ENCODE measurements around the gene CAPN1. TPM values are rescaled to one million over a fixed set of nuclear protein-coding genes. Genes with fewer than 3 reads are reported as not detected.

The CAPN1 gene
- total and polyA plus RNA-seq, 2 of the 13 experiments (the other 11 are each of a cell fraction or from before 2014, with no cell fraction given) = 57.3 to 82.6 TPM

GRCh38 chr11:65241692-65242091 lies 60.0 kb downstream of the CAPN1 start (continued):
- TF ChIP-seq SMARCC2 (IDR thresholded peaks at IDR 0.05) (no peak), LBX2 (CRISPR knock-in tag; IDR thresholded peaks at IDR 0.05; ENCODE audit: borderline replicate concordance) (no peak), CCAR2 (optimal IDR thresholded peaks at IDR 0.05; ENCODE audit: low read depth, low read length) (no peak), ZNF777 (CRISPR knock-in tag; IDR thresholded peaks at IDR 0.05) (no peak)

DNA sequence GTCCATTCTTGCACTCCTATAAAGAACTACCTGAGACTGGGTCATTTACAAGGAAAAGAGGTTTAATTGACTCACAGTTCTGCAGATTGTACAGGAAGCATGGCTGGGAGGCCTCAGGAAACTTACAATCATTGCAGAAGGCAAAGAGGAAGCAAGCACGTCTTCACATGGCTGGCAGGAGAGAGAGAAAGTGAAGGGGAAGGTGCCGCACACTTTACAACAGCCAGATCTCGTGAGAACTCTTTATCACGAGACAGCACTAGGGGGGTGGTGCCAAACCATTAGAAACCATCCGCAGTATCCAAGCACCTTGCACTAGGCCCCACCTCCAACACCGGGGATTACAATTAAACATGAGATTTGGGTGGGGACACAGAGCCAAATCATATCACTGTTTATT lies 60.7 kb downstream of the CAPN1 start:
- H3K36me3 ChIP-seq (replicated peaks in 1 of 2; ENCODE audit: control insufficient read depth in 1 of 2, insufficient read depth in 2 of 2, low read length in 2 of 2) = no peaks in the 10 kb centered on the region
- ATAC-seq = no peak
- no peak overlapping the region for H3K4me3 ChIP-seq (replicated peaks in 1 of 3; ENCODE audit: insufficient read depth in 1 of 3, low read depth in 2 of 3, low read length in 3 of 3)
- H3K9ac ChIP-seq (ENCODE audit: insufficient read depth, low read depth, low read length) = no peak overlapping the region
- no peak for FAIRE-seq
- H3K27me3 ChIP-seq (ENCODE audit: control insufficient read depth in 1 of 2, insufficient read depth in 2 of 2, low read length in 2 of 2) = no peaks in the 10 kb centered on the region; a peak in 1 of 5 replicates
- no peaks in the 10 kb centered on the region for H4K20me1 ChIP-seq (ENCODE audit: insufficient read depth, low read length)
- in situ Hi-C loops (cut with HindIII; ENCODE audit: extremely low pct_ligation_motif_present, low pct_unique_long_range_greater_than_20kb) = no loop called here
- BruUV-seq (replicated peaks) = no TSS peak
- no peaks in the 10 kb centered on the region for H3K79me2 ChIP-seq (ENCODE audit: insufficient read depth, low read length)
- WGBS (ENCODE audit: low lambda C conversion rate) = 59% methylated on average over 6 of the region's 6 CpGs
- H3K9me3 ChIP-seq (ENCODE audit: low read length) = peaks cover 6% of the 10 kb centered on the region; the same call in 1 of the 2 replicates
- no peak overlapping the region for H3K4me2 ChIP-seq (ENCODE audit: low read depth, low read length)
- ChIA-PET POLR2A (no interaction called here), CTCF (ENCODE audit: low intra/inter-chr PET ratio, low total read pairs) (no interaction called here)
- TF ChIP-seq ZNF674 (CRISPR knock-in tag; IDR thresholded peaks at IDR 0.05; ENCODE audit: low read depth) = no peak
- TF ChIP-seq PITX1 (CRISPR knock-in tag; IDR thresholded peaks at IDR 0.05) = no peak
- no peak for TF ChIP-seq REXO4 (CRISPR knock-in tag; IDR thresholded peaks at IDR 0.05; ENCODE audit: borderline replicate concordance)
- TF ChIP-seq ZNF431 (CRISPR knock-in tag; IDR thresholded peaks at IDR 0.05; ENCODE audit: borderline replicate concordance, low read depth) = 0 out of 2 replicates have a peak, but pooled peaks have one; percentile 23
- no peak for TF ChIP-seq SIX1 (CRISPR knock-in tag; IDR thresholded peaks at IDR 0.05; ENCODE audit: borderline replicate concordance)
- intact Hi-C loops (cut with micrococcal nuclease; ENCODE audit: unreplicated experiment) = no loop called here
- H2AFZ ChIP-seq (ENCODE audit: low read length) = no peak overlapping the region
- no peak for DNase-seq (ENCODE audit: low spot score)
- H3K27ac ChIP-seq (ENCODE audit: extremely low read length, insufficient read depth, low read length) = no peak overlapping the region
- H3K4me1 ChIP-seq (ENCODE audit: insufficient read depth, low read length) = peaks cover 14% of the 10 kb centered on the region; the same call in 1 of the 2 replicates
